DND-41 (cell line): ENCODE results near the gene PCDHGB5.
"Not testable (repeated sequence)": the region's sequence is repeated elsewhere in the genome, so short reads cannot be mapped to it uniquely, and the experiment has no call there.

ENCODE experiments used
- ATAC-seq: fragments of 200-7000 bp; cut with Tn5 transposase; 3 replicates; pipeline ENCODE4 v1.9.1; 2021; ENCODE audit warnings: low read depth; ENCODE audit not compliant: insufficient read depth
- DNase-seq: peaks from one replicate; pipeline ENCODE4 v3.0.0-alpha.2; 2020
- H2AFZ ChIP-seq: 2 replicates; pipeline ENCODE4 v1.6.0; 2012; ENCODE audit warnings: low read depth, low read length
- H3K27ac ChIP-seq: 2 replicates; pipeline ENCODE4 v1.5.1; 2012; ENCODE audit warnings: low read length, inconsistent platforms
- H3K27me3 ChIP-seq: fragments of 200-600 bp; sonication (generic); 2 replicates; pipeline ENCODE4 v1.6.0; 2012; ENCODE audit warnings: low read length, mild to moderate bottlenecking, inconsistent platforms; ENCODE audit not compliant: insufficient read depth, poor library complexity
- H3K36me3 ChIP-seq: 2 replicates; pipeline ENCODE4 v1.5.1; 2012; ENCODE audit warnings: low read length, inconsistent platforms; ENCODE audit not compliant: insufficient read depth
- H3K4me1 ChIP-seq: 2 replicates; pipeline ENCODE4 v1.5.1; 2012; ENCODE audit warnings: mild to moderate bottlenecking, low read length; ENCODE audit not compliant: insufficient read depth
- H3K4me2 ChIP-seq: 2 replicates; pipeline ENCODE4 v1.6.0; 2012; ENCODE audit warnings: mild to moderate bottlenecking, moderate library complexity, low read length, inconsistent platforms; ENCODE audit not compliant: insufficient read depth
- H3K4me3 ChIP-seq, 2 experiments: fragments of 200-600 bp in 1 of 2; shearing (Covaris generic) in 1 of 2; 2 replicates each; pipeline ENCODE4 v1.5.1; 2012 to 2016; ENCODE audit warnings: inconsistent platforms in 2 of 2, low read length in 2 of 2, mild to moderate bottlenecking in 2 of 2, low read depth in 1 of 2, moderate library complexity in 1 of 2
- H3K79me2 ChIP-seq: 2 replicates; pipeline ENCODE4 v1.6.0; 2012; ENCODE audit warnings: low read length, inconsistent platforms; ENCODE audit not compliant: insufficient read depth
- H3K9ac ChIP-seq: 2 replicates; pipeline ENCODE4 v1.6.0; 2012; ENCODE audit warnings: low read depth, mild to moderate bottlenecking, inconsistent platforms, low read length, moderate library complexity
- H3K9me3 ChIP-seq: 2 replicates; pipeline ENCODE4 v1.5.1; 2012; ENCODE audit warnings: low read length, moderate library complexity, mild to moderate bottlenecking, inconsistent platforms; ENCODE audit not compliant: insufficient read depth, severe bottlenecking
- H4K20me1 ChIP-seq: 2 replicates; pipeline ENCODE4 v1.6.0; 2012; ENCODE audit warnings: low read length; ENCODE audit not compliant: insufficient read depth
- CTCF ChIP-seq: IDR thresholded peaks from 2 replicates; pipeline ENCODE4 v1.5.1; 2012; ENCODE audit warnings: borderline replicate concordance, low read length, moderate library complexity, mild to moderate bottlenecking; ENCODE audit not compliant: poor library complexity, severe bottlenecking; ENCODE audit errors: extremely low read depth
- EZH2 ChIP-seq: IDR thresholded peaks from 3 replicates; pipeline ENCODE4 v1.6.1; 2012; ENCODE audit warnings: borderline replicate concordance, low read depth, mild to moderate bottlenecking, moderate library complexity, low read length, inconsistent platforms; ENCODE audit not compliant: severe bottlenecking

The PCDHGB5 gene

DNA sequence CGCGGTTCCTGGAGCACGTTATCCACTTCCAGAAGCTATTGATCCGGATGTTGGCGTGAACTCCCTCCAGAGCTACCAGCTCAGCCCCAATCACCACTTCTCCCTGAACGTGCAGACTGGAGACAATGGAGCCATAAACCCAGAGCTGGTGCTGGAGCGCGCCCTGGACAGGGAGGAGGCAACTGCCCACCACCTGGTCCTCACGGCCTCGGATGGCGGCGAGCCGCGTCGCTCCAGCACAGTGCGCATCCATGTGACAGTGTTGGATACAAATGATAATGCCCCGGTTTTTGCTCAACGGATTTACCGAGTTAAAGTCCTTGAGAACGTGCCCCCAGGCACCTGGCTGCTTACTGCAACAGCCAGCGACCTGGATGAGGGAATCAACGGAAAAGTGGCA lies 5.6 kb downstream of the PCDHGB5 start:
- ATAC-seq (no peak), DNase-seq (no peak)
- Histone ChIP-seq H3K36me3 (no peaks in the 10 kb centered on the region), H3K27me3 (no peaks in the 10 kb centered on the region), H3K4me1 (no peaks in the 10 kb centered on the region), H3K9me3 (no peaks in the 10 kb centered on the region), H3K4me2 (no peak overlapping the region), H4K20me1 (no peaks in the 10 kb centered on the region), H3K27ac (no peak overlapping the region), H3K4me3 (no peak overlapping the region), H2AFZ (no peak overlapping the region), H3K9ac (no peak overlapping the region), H3K79me2 (no peaks in the 10 kb centered on the region)
- TF ChIP-seq CTCF (no peak), EZH2 (no peak)

GRCh38 chr5:141407790-141408505 lies 10.2 kb downstream of the PCDHGB5 start, which contains the start of gene PCDHGB6:
PCDHGB6 (plus strand) TSS chr5:141408021; CDS start chr5:141408203, 182 bp downstream.
- H2AFZ ChIP-seq, H3K9ac ChIP-seq, H3K36me3 ChIP-seq, DNase-seq, ATAC-seq, H3K4me2 ChIP-seq, H3K79me2 ChIP-seq, H3K9me3 ChIP-seq, H3K27me3 ChIP-seq, H3K27ac ChIP-seq, H3K4me1 ChIP-seq, H4K20me1 ChIP-seq, H3K4me3 ChIP-seq: not testable (repeated sequence)

- Histone ChIP-seq H3K4me2 (no peak overlapping the region), H3K9ac (no peak overlapping the region), H3K27me3 (no peaks in the 10 kb centered on the region), H3K9me3 (no peaks in the 10 kb centered on the region), H3K79me2 (no peaks in the 10 kb centered on the region), H3K4me1 (no peaks in the 10 kb centered on the region), H4K20me1 (no peaks in the 10 kb centered on the region), H2AFZ (no peak overlapping the region), H3K4me3 (no peak overlapping the region), H3K27ac (no peak overlapping the region), H3K36me3 (no peaks in the 10 kb centered on the region)
- TF ChIP-seq EZH2 (no peak), CTCF (no peak)
- ATAC-seq (no peak), DNase-seq (no peak)
These were observed 12.0 kb downstream of the PCDHGB5 start for GRCh38 chr5:141409598-141410306.

DNA sequence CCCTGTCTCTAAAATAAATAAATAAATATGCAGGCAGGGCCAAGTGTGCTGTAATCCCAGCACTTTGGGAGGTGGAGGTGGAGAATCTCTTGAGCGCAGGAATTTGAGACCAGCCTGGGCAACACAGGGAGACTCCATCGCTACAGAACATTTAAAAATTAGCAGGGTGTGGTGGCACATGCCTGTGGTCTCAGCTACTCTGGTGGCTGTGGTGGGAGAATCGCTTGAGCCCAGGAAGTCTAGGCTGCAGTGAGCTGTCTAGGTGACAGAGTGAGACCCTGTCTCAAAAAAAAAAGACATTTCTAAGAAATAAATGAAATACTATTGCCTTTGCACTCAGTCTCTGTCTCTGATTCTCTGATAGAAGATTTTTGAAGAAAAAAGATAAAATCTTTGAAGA lies 13.8 kb downstream of the PCDHGB5 start:
- Histone ChIP-seq H3K27me3 (no peaks in the 10 kb centered on the region), H3K9ac (no peak overlapping the region), H3K4me1 (no peaks in the 10 kb centered on the region), H4K20me1 (no peaks in the 10 kb centered on the region), H3K4me2 (no peak overlapping the region), H3K36me3 (no peaks in the 10 kb centered on the region), H3K4me3 (no peak overlapping the region), H3K9me3 (no peaks in the 10 kb centered on the region), H3K27ac (no peak overlapping the region), H3K79me2 (no peaks in the 10 kb centered on the region), H2AFZ (no peak overlapping the region)
- TF ChIP-seq EZH2 (no peak), CTCF (no peak)
- peak; percentile 56; the same call in 2 of the 3 replicates for ATAC-seq
- DNase-seq: no peak
